Natural killer cell (primary cell): ENCODE measurements around the gene SLC39A11. TPM values are rescaled to one million over a fixed set of nuclear protein-coding genes. Genes with fewer than 3 reads are reported as not detected.

ENCODE experiments used
- ATAC-seq, 3 donors: fragments of 150-1000 bp in 2 of 3; fragments of 200-7000 bp in 1 of 3; cut with Tn5 transposase; 1 replicate in 1 of 3; 2 replicates in 2 of 3; pipeline ENCODE4 v1.10.0; 2021; ENCODE audit warnings: mild to moderate bottlenecking in 2 of 3, moderate library complexity in 2 of 3
- DNase-seq, 2 donors: peaks; one replicate each; pipeline versions ENCODE4 v3.0.0 to v3.0.0-alpha.2; 2013 to 2021; ENCODE audit warnings: mixed read lengths in 1 of 2
- H3K27ac ChIP-seq: one replicate; pipeline ENCODE4 v1.5.1; 2013; ENCODE audit warnings: mild to moderate bottlenecking, low read length
- H3K27me3 ChIP-seq: one replicate; pipeline ENCODE4 v1.6.1; 2013; ENCODE audit warnings: low read length; ENCODE audit not compliant: control insufficient read depth, insufficient read depth
- H3K36me3 ChIP-seq: one replicate; pipeline ENCODE4 v1.6.1; 2013; ENCODE audit warnings: low read length; ENCODE audit not compliant: control insufficient read depth, insufficient read depth
- H3K4me1 ChIP-seq: one replicate; pipeline ENCODE4 v1.6.1; 2013; ENCODE audit warnings: low read length; ENCODE audit not compliant: control insufficient read depth, insufficient read depth
- H3K4me3 ChIP-seq: one replicate; pipeline ENCODE4 v1.5.1; 2013; ENCODE audit warnings: low read length
- H3K9me3 ChIP-seq: one replicate; pipeline ENCODE4 v1.6.1; 2013; ENCODE audit warnings: low read length; ENCODE audit not compliant: control insufficient read depth, insufficient read depth
- H3K27ac Mint-ChIP-seq, 2 donors: one replicate each; pipeline ENCODE4 v1.8.0; 2022; ENCODE audit warnings: mild to moderate bottlenecking in 2 of 2, mixed read lengths in 2 of 2, moderate library complexity in 1 of 2
- H3K27me3 Mint-ChIP-seq, 2 donors: one replicate each; pipeline ENCODE4 v1.8.0; 2022; ENCODE audit warnings: low read depth in 2 of 2, mixed read lengths in 2 of 2
- H3K36me3 Mint-ChIP-seq: one replicate; pipeline ENCODE4 v1.8.0; 2022; ENCODE audit warnings: mixed read lengths
- H3K4me1 Mint-ChIP-seq, 2 donors: one replicate each; pipeline ENCODE4 v1.8.0; 2022; ENCODE audit warnings: mixed read lengths in 2 of 2
- H3K4me3 Mint-ChIP-seq: one replicate; pipeline ENCODE4 v1.8.0; 2022; ENCODE audit warnings: mild to moderate bottlenecking, moderate library complexity, mixed read lengths
- H3K9me3 Mint-ChIP-seq, 2 donors: one replicate each; pipeline ENCODE4 v1.8.0; 2022; ENCODE audit warnings: mixed read lengths in 2 of 2
- CTCF ChIP-seq: fragments of 200-600 bp; IDR thresholded peaks from one replicate; pipeline ENCODE4 v1.8.0; 2022; ENCODE audit warnings: antibody characterized with exemption
- WGBS: methylation state at CpG from one replicate; pipeline ENCODE4 v1.1.7; 2013; ENCODE audit warnings: missing lambda C conversion rate; ENCODE audit not compliant: insufficient coverage; 5-methylcytosine and 5-hydroxymethylcytosine counted together
- intact Hi-C: fragments of 100-400 bp; cut with micrococcal nuclease; formaldehyde crosslinking; loops from one replicate; pipeline ENCODE4 v1.14.2; 2022
- total RNA-seq, 4 donors: library from RNA; stranded (reverse); fragments of 120-200 nt in 1 of 4; gene quantifications; one replicate each; pipeline versions ENCODE4 v1.2.3 to v1.2.4, GENCODE V29; 2013 to 2022

The SLC39A11 gene
- total RNA-seq, 3 donors from 2014 or later (not counting 1 experiment from before 2014, with no cell fraction given) = 32.6 to 44.9 (median 39.4) TPM

GRCh38 chr17:72955391-72956140, 136.9 kb downstream of the SLC39A11 start:
- no peak for ATAC-seq
- H3K4me3 Mint-ChIP-seq = no peak overlapping the region

DNA sequence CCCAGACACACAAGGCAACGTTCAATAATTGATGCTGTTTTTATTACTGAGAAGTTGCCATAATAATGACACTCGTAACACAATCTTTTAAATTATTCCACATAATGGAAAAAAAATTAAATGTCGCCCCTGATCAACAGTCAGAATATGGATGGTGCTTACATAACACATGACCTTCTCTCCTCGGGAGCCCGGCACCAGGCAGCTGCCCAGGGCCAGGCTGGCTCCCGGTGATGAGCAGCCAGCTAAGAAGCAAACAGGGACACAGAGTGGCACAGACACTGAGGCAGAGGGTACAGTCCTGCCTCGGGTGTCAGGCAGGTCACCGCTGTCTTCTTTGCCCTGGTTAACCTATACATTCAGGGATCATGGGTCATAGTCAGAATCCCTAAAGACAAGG, 137.9 kb downstream of the SLC39A11 start:
- H3K4me1 Mint-ChIP-seq = peaks cover 10 to 17% of the 10 kb centered on the region in 2 donors
- 94% methylated on average over 8 of the region's 8 CpGs for WGBS
- ATAC-seq = no peak

More at GRCh38 chr17:72955391-72956140, 136.9 kb downstream of the SLC39A11 start:
- no peak overlapping the region for H3K27ac Mint-ChIP-seq
- H3K36me3 ChIP-seq = no peaks in the 10 kb centered on the region
- H3K27ac ChIP-seq = no peak overlapping the region
- no peaks in the 10 kb centered on the region for H3K9me3 ChIP-seq
- H3K4me1 Mint-ChIP-seq = peaks cover 10 to 17% of the 10 kb centered on the region in 2 donors
- WGBS = 96% methylated on average over 20 of the region's 20 CpGs
- no peak for DNase-seq
- no peaks in the 10 kb centered on the region for H3K9me3 Mint-ChIP-seq
- no peaks in the 10 kb centered on the region for H3K36me3 Mint-ChIP-seq
- no peak for TF ChIP-seq CTCF
- H3K4me1 ChIP-seq = no peaks in the 10 kb centered on the region
- intact Hi-C loops = no loop called here
- no peaks in the 10 kb centered on the region for H3K27me3 Mint-ChIP-seq
- H3K27me3 ChIP-seq = no peaks in the 10 kb centered on the region
- H3K4me3 ChIP-seq = no peak overlapping the region

GRCh38 chr17:72953621-72954020, 138.9 kb downstream of the SLC39A11 start:
- no peaks in the 10 kb centered on the region for H3K36me3 Mint-ChIP-seq
- Histone ChIP-seq H3K27ac (no peak overlapping the region), H3K4me1 (no peaks in the 10 kb centered on the region), H3K27me3 (no peaks in the 10 kb centered on the region), H3K9me3 (no peaks in the 10 kb centered on the region), H3K4me3 (no peak overlapping the region), H3K36me3 (no peaks in the 10 kb centered on the region)
- intact Hi-C loops = no loop called here
- no peaks in the 10 kb centered on the region for H3K9me3 Mint-ChIP-seq
- H3K4me1 Mint-ChIP-seq = peaks cover 10 to 17% of the 10 kb centered on the region in 2 donors
- H3K27ac Mint-ChIP-seq = no peak overlapping the region
- ATAC-seq (no peak), DNase-seq (no peak)
- H3K4me3 Mint-ChIP-seq = no peak overlapping the region
- H3K27me3 Mint-ChIP-seq = no peaks in the 10 kb centered on the region
- 90% methylated on average over 11 of the region's 11 CpGs for WGBS
- TF ChIP-seq CTCF = no peak

More for the DNA sequence above, 137.9 kb downstream of the SLC39A11 start:
- no peaks in the 10 kb centered on the region for H3K4me1 ChIP-seq
- no peak for DNase-seq
- intact Hi-C loops = no loop called here
- H3K36me3 Mint-ChIP-seq = no peaks in the 10 kb centered on the region
- no peaks in the 10 kb centered on the region for H3K9me3 Mint-ChIP-seq
- H3K4me3 Mint-ChIP-seq = no peak overlapping the region
- no peak for TF ChIP-seq CTCF
- H3K4me3 ChIP-seq = no peak overlapping the region
- H3K27ac ChIP-seq = no peak overlapping the region
- no peaks in the 10 kb centered on the region for H3K9me3 ChIP-seq
- no peaks in the 10 kb centered on the region for H3K36me3 ChIP-seq
- H3K27ac Mint-ChIP-seq = no peak overlapping the region
- no peaks in the 10 kb centered on the region for H3K27me3 ChIP-seq
- H3K27me3 Mint-ChIP-seq = no peaks in the 10 kb centered on the region
